GM23248 (cell line): Measurements from ENCODE around the gene ANKH. TPM values are rescaled to one million over a fixed set of nuclear protein-coding genes. Genes with fewer than 3 reads are reported as not detected.

Experiments used
- DNase-seq: peaks from one replicate; pipeline ENCODE4 v3.0.0-alpha.2; 2015
- H2AFZ ChIP-seq: fragments of 200-600 bp; sonication (generic); 2 replicates; pipeline ENCODE4 v1.6.1; 2016; ENCODE audit warnings: antibody characterized with exemption
- H3F3A ChIP-seq: fragments of 200-600 bp; sonication (generic); 2 replicates; pipeline ENCODE4 v1.6.1; 2016; ENCODE audit warnings: mild to moderate bottlenecking, antibody characterized with exemption, mixed run types; ENCODE audit not compliant: insufficient read depth
- H3K27ac ChIP-seq: fragments of 200-600 bp; sonication (generic); 2 replicates; pipeline ENCODE4 v1.5.1; 2016; ENCODE audit warnings: mild to moderate bottlenecking
- H3K27me3 ChIP-seq: fragments of 200-600 bp; sonication (generic); replicated peaks from 2 replicates; pipeline ENCODE4 v1.6.1; 2016; ENCODE audit warnings: mild to moderate bottlenecking; ENCODE audit not compliant: insufficient read depth
- H3K36me3 ChIP-seq: fragments of 200-600 bp; sonication (generic); 2 replicates; pipeline ENCODE4 v1.6.1; 2016; ENCODE audit warnings: low read depth, mild to moderate bottlenecking
- H3K4me1 ChIP-seq: fragments of 200-600 bp; sonication (generic); 2 replicates; pipeline ENCODE4 v1.6.1; 2016; ENCODE audit warnings: mild to moderate bottlenecking; ENCODE audit not compliant: insufficient read depth
- H3K4me2 ChIP-seq: fragments of 200-600 bp; sonication (generic); one replicate; pipeline ENCODE4 v1.6.1; 2016; ENCODE audit warnings: mild to moderate bottlenecking; ENCODE audit not compliant: unreplicated experiment
- H3K4me3 ChIP-seq: fragments of 200-600 bp; sonication (generic); 2 replicates; pipeline ENCODE4 v1.5.1; 2016; ENCODE audit warnings: mild to moderate bottlenecking
- H3K79me2 ChIP-seq: fragments of 200-600 bp; sonication (generic); 2 replicates; pipeline ENCODE4 v1.6.1; 2016; ENCODE audit warnings: mild to moderate bottlenecking; ENCODE audit not compliant: insufficient read depth
- H3K9ac ChIP-seq: fragments of 200-600 bp; sonication (generic); 2 replicates; pipeline ENCODE4 v1.6.1; 2016; ENCODE audit warnings: mild to moderate bottlenecking
- H3K9me2 ChIP-seq: fragments of 200-600 bp; sonication (generic); 2 replicates; pipeline ENCODE4 v1.6.1; 2016; ENCODE audit warnings: mixed run types, mild to moderate bottlenecking, moderate library complexity; ENCODE audit not compliant: insufficient read depth
- H3K9me3 ChIP-seq: fragments of 200-600 bp; sonication (generic); one replicate; pipeline ENCODE4 v1.6.1; 2017; ENCODE audit warnings: low read depth
- H4K20me1 ChIP-seq: fragments of 200-600 bp; sonication (generic); 2 replicates; pipeline ENCODE4 v1.6.0; 2016; ENCODE audit not compliant: insufficient read depth
- EZH2 ChIP-seq: fragments of 200-600 bp; sonication (generic); IDR thresholded peaks from 2 replicates; pipeline ENCODE4 v1.6.1; 2018; ENCODE audit warnings: antibody characterized with exemption, mild to moderate bottlenecking; ENCODE audit not compliant: insufficient read depth, poor library complexity, severe bottlenecking
- EZH2phosphoT487 ChIP-seq: fragments of 200-600 bp; sonication (generic); IDR thresholded peaks from 2 replicates; pipeline ENCODE4 v1.6.1; 2018; ENCODE audit warnings: antibody characterized with exemption, moderate library complexity, mild to moderate bottlenecking, low read depth; ENCODE audit not compliant: insufficient read depth
- WGBS, 2 experiments: methylation state at CpG; one replicate each; pipeline ENCODE4 v1.1.6; 2015 to 2017; ENCODE audit warnings: low lambda C conversion rate in 2 of 2, low coverage in 1 of 2; ENCODE audit errors: missing lambda C conversion rate in 2 of 2; 5-methylcytosine and 5-hydroxymethylcytosine counted together
- in situ Hi-C: fragments of 300-500 bp; cut with MboI; formaldehyde crosslinking; loops from 2 replicates; pipeline ENCODE4 v1.15.0; 2020
- polyA plus RNA-seq: library from polyadenylated mRNA; unstranded; fragments of >200 nt; fragmentation: Nextera tagmentation; extraction: Ambion mirVana; gene quantifications from 2 replicates; pipeline ENCODE4 v1.2.1, GENCODE V29; 2016
- total RNA-seq: library from RNA; depleted of rRNA; stranded (reverse); fragments of >200 nt; shearing (Covaris generic); gene quantifications from 2 replicates; pipeline ENCODE4 v1.2.3, GENCODE V29; 2014

The ANKH gene
- total and polyA plus RNA-seq, 2 experiments from 2014 or later: 45.9 to 47.6 TPM

- Histone ChIP-seq H3K9ac (no peak overlapping the region), H4K20me1 (no peaks in the 10 kb centered on the region), H3K79me2 (peaks cover 17% of the 10 kb centered on the region), H3K4me2 (no peak overlapping the region), H2AFZ (no peak overlapping the region), H3K9me3 (no peaks in the 10 kb centered on the region), H3K9me2 (no peaks in the 10 kb centered on the region), H3K4me1 (peaks cover 6% of the 10 kb centered on the region; the same call in 1 of the 2 replicates), H3K27me3 (no peaks in the 10 kb centered on the region), H3K27ac (no peak overlapping the region), H3F3A (no peaks in the 10 kb centered on the region), H3K36me3 (no peaks in the 10 kb centered on the region), H3K4me3 (no peak overlapping the region)
- no peak for DNase-seq
- in situ Hi-C loops: no loop called here
- TF ChIP-seq EZH2 (no peak), EZH2phosphoT487 (no peak)
- 96 to 97% methylated on average over 6 of the region's 6 CpGs for WGBS, 2 experiments
These were observed 94.4 kb downstream of the ANKH start for GRCh38 chr5:14777187-14777586.

GRCh38 chr5:14776602-14777001 is 95.0 kb downstream of the ANKH start:
- H3K27ac ChIP-seq: no peak overlapping the region
- H3K9me2 ChIP-seq: no peaks in the 10 kb centered on the region
- no peaks in the 10 kb centered on the region for H3K9me3 ChIP-seq
- no peak overlapping the region for H2AFZ ChIP-seq
- no peak overlapping the region for H3K9ac ChIP-seq
- in situ Hi-C loops: no loop called here
- H3K36me3 ChIP-seq: no peaks in the 10 kb centered on the region
- no peak overlapping the region for H3K4me2 ChIP-seq
- H3F3A ChIP-seq: no peaks in the 10 kb centered on the region
- peaks cover 17% of the 10 kb centered on the region for H3K79me2 ChIP-seq
- H3K4me1 ChIP-seq: peaks cover 6% of the 10 kb centered on the region; the same call in 1 of the 2 replicates
- 86 to 90% methylated on average over 5 of the region's 5 CpGs for WGBS, 2 experiments
- H4K20me1 ChIP-seq: no peaks in the 10 kb centered on the region
- H3K4me3 ChIP-seq: no peak overlapping the region
- TF ChIP-seq EZH2phosphoT487 (no peak), EZH2 (no peak)
- H3K27me3 ChIP-seq: no peaks in the 10 kb centered on the region
- DNase-seq: no peak

GRCh38 chr5:14775857-14776256 is 95.7 kb downstream of the ANKH start:
- H3K27me3 ChIP-seq: no peaks in the 10 kb centered on the region
- H3K4me1 ChIP-seq: peaks cover 2% of the 10 kb centered on the region; the same call in 1 of the 2 replicates
- H3K9me3 ChIP-seq: no peaks in the 10 kb centered on the region
- H3K79me2 ChIP-seq: peaks cover 21% of the 10 kb centered on the region
- H3K9me2 ChIP-seq: no peaks in the 10 kb centered on the region
- no peaks in the 10 kb centered on the region for H3F3A ChIP-seq
- no peaks in the 10 kb centered on the region for H3K36me3 ChIP-seq
- TF ChIP-seq EZH2phosphoT487 (no peak), EZH2 (no peak)
- no peak overlapping the region for H3K4me2 ChIP-seq
- in situ Hi-C loops: no loop called here
- no peaks in the 10 kb centered on the region for H4K20me1 ChIP-seq
- 74 to 77% methylated on average over 7 of the region's 7 CpGs for WGBS, 2 experiments
- no peak overlapping the region for H3K9ac ChIP-seq
- H3K4me3 ChIP-seq: no peak overlapping the region
- DNase-seq: peak; percentile 60
- no peak overlapping the region for H3K27ac ChIP-seq
- no peak overlapping the region for H2AFZ ChIP-seq

- H3K27me3 ChIP-seq: no peaks in the 10 kb centered on the region
- 92 to 93% methylated on average over 8 of the region's 8 CpGs for WGBS, 2 experiments
- H3K79me2 ChIP-seq: peaks cover 31% of the 10 kb centered on the region
These were observed 98.0 kb downstream of the ANKH start for GRCh38 chr5:14773588-14773987.

GRCh38 chr5:14771972-14772371 is 99.6 kb downstream of the ANKH start:
- Histone ChIP-seq H3K27ac (no peak overlapping the region), H3K9me3 (no peaks in the 10 kb centered on the region), H3K9ac (no peak overlapping the region), H3K36me3 (no peaks in the 10 kb centered on the region), H3F3A (no peaks in the 10 kb centered on the region), H3K4me1 (no peaks in the 10 kb centered on the region; the same call in 1 of the 2 replicates), H3K9me2 (no peaks in the 10 kb centered on the region), H3K4me3 (no peak overlapping the region), H3K79me2 (peaks cover 31% of the 10 kb centered on the region), H3K27me3 (no peaks in the 10 kb centered on the region), H4K20me1 (no peaks in the 10 kb centered on the region), H3K4me2 (no peak overlapping the region), H2AFZ (no peak overlapping the region)
- WGBS, 2 experiments: 74 to 85% methylated on average over 3 of the region's 3 CpGs
- TF ChIP-seq EZH2phosphoT487 (no peak), EZH2 (no peak)
- no peak for DNase-seq
- in situ Hi-C loops: no loop called here

More at GRCh38 chr5:14773588-14773987, 98.0 kb downstream of the ANKH start:
- in situ Hi-C loops: no loop called here
- no peaks in the 10 kb centered on the region for H4K20me1 ChIP-seq
- no peak overlapping the region for H3K27ac ChIP-seq
- H3K9ac ChIP-seq: no peak overlapping the region
- no peak overlapping the region for H2AFZ ChIP-seq
- no peaks in the 10 kb centered on the region for H3F3A ChIP-seq
- no peaks in the 10 kb centered on the region for H3K9me2 ChIP-seq
- H3K4me1 ChIP-seq: no peaks in the 10 kb centered on the region; the same call in 1 of the 2 replicates
- no peaks in the 10 kb centered on the region for H3K9me3 ChIP-seq
- no peaks in the 10 kb centered on the region for H3K36me3 ChIP-seq
- DNase-seq: no peak
- no peak overlapping the region for H3K4me3 ChIP-seq
- TF ChIP-seq EZH2phosphoT487: no peak
- TF ChIP-seq EZH2: no peak
- H3K4me2 ChIP-seq: no peak overlapping the region
